A172 (cell line): Measurements from ENCODE around the gene PCMTD2. TPM values are rescaled to one million over a fixed set of nuclear protein-coding genes. Genes with fewer than 3 reads are reported as not detected.
"Not testable (repeated sequence)": the region's sequence is repeated elsewhere in the genome, so short reads cannot be mapped to it uniquely, and the experiment has no call there.

ENCODE experiments used
- DNase-seq: peaks from one replicate; pipeline ENCODE4 v3.0.0-alpha.2; 2015; ENCODE audit warnings: low spot score
- total RNA-seq: library from RNA; depleted of rRNA; stranded (reverse); fragments of >200 nt; shearing (Covaris generic); gene quantifications from 2 replicates; pipeline ENCODE4 v1.2.3, GENCODE V29; 2014; rRNA removed

PCMTD2 gene
- total RNA-seq, 1 experiment from 2014 or later, result 78.3 TPM

DNA sequence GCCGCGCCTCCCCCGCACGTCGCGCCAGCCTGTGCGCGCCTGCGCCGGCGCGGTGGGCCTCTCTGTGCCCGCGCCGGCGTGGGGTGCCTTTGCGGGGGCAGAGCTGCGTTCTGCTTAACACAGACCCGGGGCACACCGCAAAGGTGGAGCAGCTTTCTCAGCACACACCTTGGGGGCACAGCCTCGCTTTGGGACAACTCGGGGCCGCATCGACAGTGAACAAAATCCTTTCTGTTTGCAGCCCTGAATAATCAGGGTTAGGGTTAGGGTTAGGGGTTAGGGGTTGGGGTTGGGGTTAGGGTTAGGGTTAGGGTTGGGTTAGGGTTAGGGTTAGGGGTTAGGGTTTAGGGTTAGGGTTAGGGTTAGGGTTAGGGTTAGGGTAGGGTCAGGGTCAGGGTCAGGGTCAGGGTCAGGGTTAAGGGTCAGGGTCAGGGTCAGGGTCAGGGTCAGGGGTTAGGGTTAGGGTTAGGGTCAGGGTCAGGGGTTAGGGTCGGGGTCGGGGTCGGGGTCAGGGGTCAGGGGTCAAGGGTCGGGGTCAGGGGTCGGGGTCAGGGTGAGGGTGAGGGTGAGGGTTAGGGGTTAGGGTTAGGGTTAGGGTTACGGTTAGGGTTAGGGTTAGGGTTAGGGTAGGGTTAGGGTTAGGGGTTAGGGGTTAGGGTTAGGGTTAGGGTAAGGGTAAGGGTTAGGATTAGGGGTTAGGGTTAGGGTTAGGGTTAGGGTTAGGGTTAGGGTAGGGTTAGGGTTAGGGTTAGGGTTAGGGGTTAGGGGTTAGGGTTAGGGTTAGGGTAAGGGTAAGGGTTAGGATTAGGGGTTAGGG, 31.1 kb downstream of the PCMTD2 start:
- DNase-seq, result not testable (repeated sequence)

DNA sequence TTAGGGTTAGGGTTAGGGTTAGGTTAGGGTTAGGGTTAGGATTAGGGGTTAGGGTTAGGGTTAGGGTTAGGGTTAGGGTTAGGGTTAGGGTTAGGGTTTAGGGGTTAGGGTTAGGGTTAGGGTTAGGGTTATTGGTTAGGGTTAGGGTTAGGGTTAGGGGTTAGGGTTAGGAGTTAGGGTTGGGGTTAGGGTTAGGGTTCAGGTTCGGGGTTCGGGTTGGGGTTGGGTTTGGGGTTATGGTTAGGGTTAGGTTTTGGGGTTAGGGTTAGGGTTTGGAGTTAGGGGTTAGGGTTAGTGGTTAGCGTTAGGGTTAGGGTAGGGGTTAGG, 31.7 kb downstream of the PCMTD2 start:
- not testable (repeated sequence) for DNase-seq

DNA sequence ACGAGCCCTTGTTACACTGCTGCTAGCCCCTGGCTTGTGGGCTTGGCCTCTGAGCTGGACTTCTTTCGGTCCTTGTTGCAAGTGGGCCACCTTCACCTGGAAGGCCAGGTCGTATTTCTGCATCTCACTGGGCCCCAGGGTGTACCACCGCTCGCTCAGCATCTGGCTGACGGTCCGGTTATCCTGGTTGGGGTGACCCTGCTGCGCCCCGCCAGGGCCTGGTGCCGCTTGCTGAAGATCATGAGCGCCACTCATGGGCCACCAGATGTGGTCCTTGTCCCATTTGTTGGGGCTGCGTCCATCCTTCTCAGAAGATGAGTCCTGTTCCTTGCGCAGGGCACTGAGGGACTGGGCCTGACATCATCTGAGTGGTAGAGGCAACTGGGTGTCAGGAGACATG, 36.6 kb downstream of the PCMTD2 start:
- not testable (repeated sequence) for DNase-seq

DNA sequence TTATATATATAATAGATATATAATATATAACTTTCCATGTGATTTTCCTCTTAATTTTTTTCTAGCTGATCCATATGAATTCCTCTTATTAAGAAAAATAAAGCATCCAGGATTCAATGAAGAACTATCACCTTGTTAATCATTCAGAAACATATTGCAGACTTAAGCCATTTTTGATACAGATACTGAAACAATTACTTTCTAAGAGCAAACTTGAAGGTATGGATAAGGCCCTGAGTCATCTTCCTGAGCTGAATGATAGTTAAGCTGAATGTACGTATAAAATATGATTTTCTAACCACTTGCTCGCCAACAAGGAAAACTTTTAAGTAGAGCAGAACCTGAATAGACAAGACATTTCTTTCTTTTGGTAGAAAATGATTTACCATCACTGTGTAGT, 47.5 kb downstream of the PCMTD2 start:
- not testable (repeated sequence) for DNase-seq

DNA sequence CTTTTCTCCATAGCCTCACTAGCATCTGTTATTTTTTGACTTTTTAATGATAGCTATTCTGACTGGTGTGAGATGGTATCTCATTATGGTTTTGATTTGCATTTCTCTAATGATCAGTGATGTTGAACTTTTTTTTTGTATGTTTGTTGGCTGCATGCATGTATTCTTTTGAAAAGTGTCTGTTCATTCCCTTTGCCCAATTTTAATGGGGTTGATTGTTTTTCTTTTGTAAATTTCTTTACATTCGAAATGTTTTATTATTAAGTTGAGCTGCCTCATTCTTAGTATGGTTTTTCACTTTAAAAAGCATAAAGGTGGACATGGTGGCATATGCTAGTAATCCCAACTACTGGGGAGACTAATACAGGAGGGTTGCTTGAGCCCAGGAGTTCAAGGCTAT, 58.2 kb downstream of the PCMTD2 start:
- not testable (repeated sequence) for DNase-seq

DNA sequence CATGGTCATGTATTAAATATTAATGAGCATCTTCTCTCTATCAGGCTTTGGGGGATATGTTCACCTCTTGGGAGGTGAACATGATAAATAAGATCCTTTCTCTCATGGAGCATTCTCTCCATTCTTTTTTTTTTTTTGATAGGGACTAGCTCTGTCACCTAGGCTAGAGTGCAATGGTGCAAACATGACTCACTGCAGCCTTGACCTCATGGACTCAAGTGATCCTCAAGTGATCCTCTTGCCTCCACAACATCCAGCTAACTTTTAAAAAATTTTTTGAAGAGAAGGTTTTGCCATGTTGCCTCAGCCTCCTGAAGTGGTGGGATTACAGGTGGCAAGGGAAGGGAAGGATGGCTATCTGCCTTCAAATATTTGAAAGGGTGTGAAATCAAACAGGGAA, 59.8 kb downstream of the PCMTD2 start:
- not testable (repeated sequence) for DNase-seq

DNA sequence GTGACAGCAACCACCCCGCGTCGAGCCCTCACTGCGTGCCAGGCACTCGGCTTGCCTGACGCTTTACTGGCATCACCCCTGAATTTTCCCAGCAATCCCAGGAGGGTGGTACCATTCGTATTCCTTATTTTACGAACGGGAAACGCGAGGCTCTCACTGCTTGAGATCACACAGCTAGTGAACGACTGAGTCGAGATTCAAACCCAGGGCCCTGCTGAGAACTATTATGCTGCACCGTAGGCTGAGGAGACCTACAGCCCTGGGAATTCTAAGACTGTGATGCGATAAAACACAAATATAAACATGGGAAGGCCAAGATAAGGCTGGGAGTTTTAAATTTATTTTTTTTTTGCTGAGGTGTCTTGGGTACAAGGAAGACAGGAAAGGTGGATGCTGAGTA, 60.3 kb downstream of the PCMTD2 start:
- not testable (repeated sequence) for DNase-seq

DNA sequence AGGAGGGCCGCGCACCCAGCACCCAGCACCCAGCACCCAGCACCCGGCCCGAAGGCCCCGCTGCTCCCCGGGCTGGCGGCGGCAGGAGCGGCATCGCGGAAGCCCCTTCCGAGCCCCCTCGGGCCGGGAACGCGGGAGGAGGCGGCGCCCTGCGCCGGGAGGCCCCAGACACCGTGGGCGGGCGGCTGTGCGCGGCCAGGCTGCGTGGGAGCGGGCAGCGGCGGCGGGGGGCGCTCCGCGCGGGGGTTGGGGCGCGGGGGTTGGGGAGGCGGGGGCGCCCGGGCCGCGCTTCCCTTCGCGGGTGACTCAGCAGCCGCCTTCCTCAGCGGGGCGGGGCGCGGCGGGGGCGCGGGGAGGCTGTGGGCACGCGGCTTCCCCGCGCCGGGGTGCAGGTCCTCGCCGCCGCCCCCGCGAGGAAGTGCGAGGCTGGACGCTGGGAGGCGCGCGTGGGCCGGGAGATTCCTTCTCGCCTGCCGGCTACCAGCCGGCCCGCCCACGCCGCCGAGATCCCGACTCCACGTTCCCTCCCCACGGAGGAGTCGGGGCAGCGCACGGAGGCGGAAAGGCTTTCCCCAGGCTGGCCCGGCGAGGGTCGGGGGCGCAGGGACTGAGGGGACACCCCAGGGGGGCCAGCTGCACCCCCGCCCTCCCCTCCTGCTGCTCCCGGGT, 61.0 kb downstream of the PCMTD2 start:
- not testable (repeated sequence) for DNase-seq

DNA sequence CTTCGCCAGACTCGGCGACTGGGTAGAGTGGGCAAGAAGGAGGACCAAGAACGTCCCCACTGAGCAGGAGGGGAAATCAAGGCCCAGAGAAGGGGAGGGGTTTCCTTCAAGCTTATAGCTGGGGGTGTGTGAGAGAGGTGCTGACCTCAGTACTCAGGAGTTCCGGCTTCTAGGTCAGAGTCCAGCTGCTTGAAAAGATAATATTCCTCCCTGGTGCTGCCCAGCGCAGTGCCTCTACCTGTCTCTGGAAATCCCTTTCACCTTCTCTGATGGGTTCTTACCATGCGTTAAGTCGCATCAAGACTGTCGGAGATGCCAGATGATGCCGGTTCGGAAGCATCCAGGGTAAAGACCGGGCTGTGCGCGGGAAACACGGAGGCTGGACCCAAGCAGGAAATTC, 61.8 kb downstream of the PCMTD2 start:
- DNase-seq, result not testable (repeated sequence)

DNA sequence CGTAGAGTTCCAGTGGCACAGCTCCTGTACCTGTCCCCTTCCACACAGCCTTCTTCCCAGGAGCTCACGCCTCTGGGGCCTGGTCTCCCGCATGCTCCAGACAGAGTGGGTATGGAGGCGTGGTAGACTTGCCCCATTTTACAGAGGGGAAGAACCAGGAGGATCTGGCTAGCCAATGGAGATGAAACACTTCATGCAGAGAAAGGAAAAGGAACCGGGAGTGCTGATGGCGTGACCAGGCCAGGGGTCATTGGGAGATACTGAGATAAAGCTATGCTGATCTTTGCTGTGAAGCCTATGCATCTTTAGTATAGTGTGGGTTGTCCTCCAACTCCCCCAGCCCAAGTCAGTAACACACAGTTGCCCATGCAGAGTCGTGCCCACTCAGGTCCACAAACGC, 62.5 kb downstream of the PCMTD2 start:
- not testable (repeated sequence) for DNase-seq

DNA sequence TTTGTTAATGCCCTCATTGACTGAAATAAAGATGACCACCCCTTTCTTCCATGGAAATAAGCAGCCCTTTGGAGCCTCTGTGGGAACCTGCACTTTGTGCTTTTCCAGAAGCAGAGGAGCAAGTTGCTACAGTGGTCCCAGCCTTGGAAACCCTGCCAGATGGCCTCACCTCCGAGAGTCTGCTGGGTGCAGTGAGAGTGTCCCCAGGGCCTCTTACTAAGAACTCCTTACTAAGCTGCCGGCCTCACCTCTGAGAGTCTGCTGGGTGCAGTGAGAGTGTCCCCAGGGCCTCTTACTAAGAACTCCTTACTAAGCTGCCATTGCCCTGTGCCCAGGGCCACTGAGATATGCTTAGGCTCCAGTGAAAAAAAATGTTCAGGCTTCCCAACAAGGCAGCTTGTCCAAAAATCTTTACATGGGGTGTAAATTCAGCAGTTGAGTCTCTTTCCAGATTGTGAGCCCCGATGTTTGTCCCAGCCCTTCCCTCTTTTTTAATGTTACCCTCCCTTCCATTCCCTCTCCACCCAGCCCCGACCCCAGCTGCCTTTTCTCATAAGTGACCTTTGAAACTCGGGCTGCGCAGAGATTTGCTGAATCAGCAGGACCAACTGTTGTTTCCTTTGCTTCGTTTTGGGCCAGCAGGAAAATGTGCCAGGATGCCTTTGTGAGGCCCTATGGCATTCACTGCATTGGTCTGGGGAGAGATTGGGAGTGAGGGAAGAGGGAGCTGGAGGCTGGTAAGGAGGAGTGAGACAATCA, 66.7 kb downstream of the PCMTD2 start:
- DNase-seq, result not testable (repeated sequence)

Other genes starting within 250 kb of the PCMTD2 start
- 0.89 and 1.2 TPM in 2 replicates for gene C20orf204, start 219.6 kb upstream of the PCMTD2 start, total RNA-seq
- gene SOX18, start 206.1 kb upstream of the PCMTD2 start, total RNA-seq, result 0.21 and 1.9 TPM in 2 replicates
- gene TCEA2, start 192.6 kb upstream of the PCMTD2 start, total RNA-seq, result 52.7 and 58.3 TPM in 2 replicates
- 29.3 and 29.5 TPM in 2 replicates for gene RGS19, start 176.2 kb upstream of the PCMTD2 start, total RNA-seq
- gene OPRL1, start 175.7 kb upstream of the PCMTD2 start, total RNA-seq, result 0.81 and 1.2 TPM in 2 replicates
- 0.24 TPM in 1 of 2 replicates, not detected in the other for gene LKAAEAR1, start 171.3 kb upstream of the PCMTD2 start, total RNA-seq
- gene NPBWR2, start 148.2 kb upstream of the PCMTD2 start, total RNA-seq, result not detected in 2 replicates
- 2.4 TPM in 2 replicates for gene MYT1, start 91.3 kb upstream of the PCMTD2 start, total RNA-seq